Stimulated activated naive CD4-positive, alpha-beta T cell treated with Interleukin-2 at 50 U/mL for 16 hours (primary cell): ENCODE measurements around the gene CCT3.
"Not testable (repeated sequence)": the region's sequence is repeated elsewhere in the genome, so short reads cannot be mapped to it uniquely, and the experiment has no call there.

Experiments
- DNase-seq: peaks from one replicate; lab custom pipeline; 2025; lab: John Stamatoyannopoulos, UW

Gene CCT3

DNA sequence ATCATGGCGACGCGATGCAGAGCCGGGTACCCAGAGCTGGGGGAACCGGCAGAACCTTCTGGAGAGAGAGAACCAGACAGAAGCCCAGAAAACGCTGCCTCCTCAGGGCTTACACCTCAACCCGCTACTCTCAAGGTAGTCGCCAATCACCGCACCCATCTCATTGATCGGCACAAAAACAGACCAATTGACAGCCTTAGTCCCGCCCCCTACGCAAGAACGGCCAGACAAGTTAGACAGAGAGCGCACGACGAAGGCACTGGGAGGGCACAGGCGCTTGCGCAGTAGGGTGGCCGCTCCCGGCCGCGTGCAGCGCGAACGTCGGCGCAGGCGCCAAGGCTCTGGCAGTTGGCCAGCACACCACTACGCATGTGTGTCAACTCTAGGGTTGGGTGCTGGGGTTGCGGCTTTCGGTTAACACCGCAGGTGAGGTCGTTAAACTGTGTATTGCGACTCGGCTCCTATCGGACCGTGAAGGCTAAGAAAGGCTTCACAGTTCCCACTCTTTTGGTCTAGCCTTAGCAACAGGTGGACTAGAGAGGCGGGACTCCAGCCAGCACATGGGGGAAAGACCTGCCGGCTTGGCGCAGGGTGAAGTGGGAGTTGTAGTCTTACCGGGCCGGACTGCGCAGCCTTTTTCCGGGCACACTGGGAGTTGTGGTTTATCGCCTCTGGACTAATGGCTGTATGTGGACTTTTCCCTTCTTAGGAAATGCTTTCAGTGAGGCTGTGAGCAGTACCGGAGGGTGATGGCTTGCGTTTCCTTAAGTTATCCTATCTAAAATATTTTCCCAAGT lies at the start of gene CCT3, which contains the start of gene TSACC:
Gene CCT3 (minus strand): TSS at position 113 of the 797 bp plus-strand sequence. CDS start 108 bp downstream, at position 5.
Gene TSACC (plus strand): TSS at position 347 of the 797 bp plus-strand sequence. CDS start 1,232 bp downstream, outside the sequence.
- DNase-seq: peak; percentile 98

DNA sequence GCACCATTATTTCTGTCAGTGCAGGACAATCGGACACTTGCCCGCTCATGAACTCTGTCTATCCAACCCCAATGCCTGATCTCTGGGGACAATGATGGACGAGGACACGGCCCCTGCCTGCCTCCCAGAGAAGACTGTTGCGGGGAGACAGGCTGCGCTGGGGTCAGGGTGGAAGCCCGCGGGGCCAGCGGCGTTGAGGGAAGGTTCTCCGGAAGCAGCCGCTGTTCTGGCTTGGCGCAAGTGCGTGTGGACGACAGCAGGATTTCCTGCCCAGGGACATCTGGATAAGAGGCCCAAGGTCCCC lies 49.7 kb upstream of the CCT3 start:
- no peak for DNase-seq

DNA sequence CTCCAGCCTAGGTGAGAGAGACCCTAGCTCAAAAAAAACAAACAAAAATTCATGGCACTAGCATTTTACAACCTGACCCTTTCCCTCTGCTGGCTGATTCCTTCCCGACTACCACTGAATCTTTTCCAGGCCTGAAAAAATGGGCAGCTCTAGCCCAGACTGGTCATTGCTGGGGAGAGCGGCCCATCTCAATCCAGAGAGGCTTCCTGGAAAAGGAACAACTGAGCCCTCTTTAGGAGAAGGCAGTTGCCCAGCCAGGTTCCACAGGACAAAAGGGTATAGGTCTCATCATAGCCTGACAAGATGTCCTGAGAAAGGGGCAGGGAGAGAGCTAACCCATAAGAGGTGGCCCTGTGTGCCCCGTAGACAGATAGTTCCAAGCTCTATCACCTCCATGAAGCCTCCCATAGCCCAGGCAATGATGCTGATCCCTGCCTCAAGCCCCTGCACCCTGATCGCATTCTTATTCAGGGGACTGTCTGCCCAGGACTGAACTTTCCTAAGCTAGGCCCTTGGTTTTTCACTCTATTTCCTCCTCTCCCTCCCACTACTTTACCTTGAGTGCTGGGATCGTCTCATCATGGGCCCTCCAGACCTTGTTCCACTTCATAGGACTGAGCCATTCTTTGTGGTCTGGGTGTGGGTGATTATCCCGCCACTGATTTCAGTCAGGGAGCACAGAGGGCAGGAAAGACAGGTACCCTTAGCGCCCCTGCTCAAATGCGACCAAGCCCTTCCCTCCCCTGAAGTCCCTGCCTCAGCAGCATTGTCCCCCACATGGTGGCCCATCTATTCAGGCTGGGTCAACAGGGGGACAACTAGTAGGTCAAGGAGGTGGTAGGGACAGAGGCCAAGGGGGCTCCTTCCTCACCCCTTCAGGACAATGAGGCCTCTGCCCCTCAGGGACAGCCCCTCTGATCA lies 49.1 kb upstream of the CCT3 start:
- no peak for DNase-seq

DNA sequence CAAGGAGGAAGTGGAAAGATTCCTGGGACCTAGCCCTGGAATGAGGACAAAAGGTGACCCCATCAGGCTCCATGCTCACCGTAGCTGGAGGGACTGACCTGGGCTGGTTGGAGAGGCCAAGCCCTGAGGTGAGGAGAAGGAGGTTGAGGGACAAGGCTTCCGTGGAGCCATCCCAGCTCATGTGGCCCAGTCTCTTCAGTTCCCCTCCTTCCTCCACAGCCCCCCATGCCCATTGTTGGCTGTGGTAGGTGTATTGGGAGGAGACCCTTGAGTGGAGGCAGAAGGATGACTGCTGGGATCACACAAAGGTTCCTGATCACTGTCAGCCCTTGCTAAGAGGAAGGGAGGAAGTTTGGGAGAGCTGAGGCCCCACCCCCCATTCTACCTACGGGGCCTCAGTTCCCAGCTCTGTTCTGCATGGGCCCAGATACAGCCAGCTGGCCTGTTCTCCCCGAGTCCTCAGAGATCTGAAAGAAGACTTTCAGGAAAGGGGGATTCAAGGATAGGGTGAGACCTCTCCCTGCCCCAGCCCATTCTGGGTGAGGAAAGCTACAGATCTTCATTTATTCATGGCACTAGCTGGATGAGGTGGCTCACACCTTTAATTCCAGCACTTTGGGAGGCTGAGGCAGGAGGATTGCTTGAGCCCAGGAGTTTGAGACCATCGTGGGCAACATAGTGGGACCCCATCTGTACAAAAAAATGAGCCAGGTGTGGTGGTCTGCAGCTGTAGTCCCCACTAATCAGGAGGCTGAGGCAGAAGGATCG lies 48.2 kb upstream of the CCT3 start:
- no peak for DNase-seq

DNA sequence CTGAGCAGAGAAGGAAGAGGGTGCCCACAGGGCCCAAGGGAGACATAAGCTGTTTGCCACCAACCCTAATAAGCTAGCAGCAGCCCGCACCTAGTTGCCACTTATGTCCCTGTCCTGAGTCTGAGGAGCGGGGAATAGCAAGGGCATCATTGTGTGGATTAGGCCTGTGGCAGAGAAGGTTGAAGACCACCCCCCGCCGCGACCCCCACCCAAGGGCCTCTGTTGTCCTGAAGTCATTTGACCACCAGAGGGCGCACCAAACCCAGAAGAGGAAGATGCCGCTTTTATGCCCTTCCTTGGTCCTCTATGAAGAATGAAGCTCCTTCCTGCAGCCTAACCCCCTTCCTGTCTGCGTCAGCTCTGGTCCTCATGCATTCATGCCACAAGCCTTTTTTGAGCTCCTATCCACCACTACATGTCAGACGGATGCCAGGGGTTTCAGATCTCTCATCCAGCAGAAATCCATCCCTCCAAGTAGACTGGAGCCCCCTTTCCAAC lies 47.5 kb upstream of the CCT3 start:
- DNase-seq: peak; percentile 68

DNA sequence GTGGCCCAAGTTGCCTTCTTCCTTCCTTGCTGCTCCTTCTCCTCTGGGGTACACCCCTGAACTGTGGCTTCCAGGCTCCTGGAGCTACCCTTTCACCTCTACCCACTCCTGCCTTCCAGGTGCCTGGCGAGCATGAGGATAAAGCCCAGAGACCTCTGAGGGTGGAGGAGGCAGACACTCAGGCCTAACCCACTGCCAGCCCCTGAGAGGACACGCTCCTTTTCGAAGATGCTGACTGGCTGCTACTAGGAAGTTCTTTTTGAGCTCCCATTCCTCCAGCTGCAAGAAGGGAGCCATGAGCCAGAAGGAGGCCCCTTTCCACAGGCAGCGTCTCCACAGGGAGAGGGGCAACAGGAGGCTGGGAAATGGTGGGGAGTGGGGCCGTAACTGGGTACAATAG lies 46.6 kb upstream of the CCT3 start:
- DNase-seq: no peak

DNA sequence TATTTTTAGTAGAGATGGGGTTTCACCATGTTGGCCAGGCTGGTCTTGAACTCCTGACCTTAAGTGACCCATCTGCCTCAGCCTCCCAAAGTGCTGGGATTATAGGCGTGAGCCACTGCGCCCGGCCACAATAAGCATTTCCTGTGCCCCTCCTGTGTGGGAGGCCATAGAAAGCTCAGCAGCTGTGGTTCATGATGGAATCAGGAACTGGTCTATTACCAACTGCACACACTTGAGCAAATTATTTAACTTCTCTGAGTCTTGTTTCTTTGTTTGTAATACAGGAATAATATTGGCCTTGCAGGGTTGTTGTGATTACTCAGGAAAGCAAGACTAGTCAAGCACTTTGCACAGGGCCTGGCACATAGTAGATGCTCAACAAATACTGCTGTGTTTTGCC lies 45.9 kb upstream of the CCT3 start:
- DNase-seq: no peak

DNA sequence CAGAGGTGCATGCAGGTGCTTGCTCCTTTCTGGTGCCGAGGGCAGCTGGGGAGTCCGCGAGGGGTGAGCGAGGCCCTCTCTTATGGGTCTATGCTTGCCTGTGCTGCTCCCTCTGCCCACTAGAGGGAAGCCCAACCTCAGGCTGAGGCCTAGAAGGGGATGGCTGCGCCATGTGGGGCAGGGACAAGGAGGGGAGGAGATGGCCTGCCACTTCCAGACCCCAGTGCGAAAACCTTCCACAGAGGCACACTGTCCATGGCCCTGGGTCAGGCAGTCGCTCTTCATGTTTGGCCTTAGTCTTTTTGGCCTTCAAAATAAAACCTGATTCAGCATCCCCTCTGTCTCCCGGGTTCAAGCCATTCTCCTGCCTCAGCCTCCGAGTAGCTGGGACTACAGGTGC lies 44.9 kb upstream of the CCT3 start:
- DNase-seq: peak; percentile 44

DNA sequence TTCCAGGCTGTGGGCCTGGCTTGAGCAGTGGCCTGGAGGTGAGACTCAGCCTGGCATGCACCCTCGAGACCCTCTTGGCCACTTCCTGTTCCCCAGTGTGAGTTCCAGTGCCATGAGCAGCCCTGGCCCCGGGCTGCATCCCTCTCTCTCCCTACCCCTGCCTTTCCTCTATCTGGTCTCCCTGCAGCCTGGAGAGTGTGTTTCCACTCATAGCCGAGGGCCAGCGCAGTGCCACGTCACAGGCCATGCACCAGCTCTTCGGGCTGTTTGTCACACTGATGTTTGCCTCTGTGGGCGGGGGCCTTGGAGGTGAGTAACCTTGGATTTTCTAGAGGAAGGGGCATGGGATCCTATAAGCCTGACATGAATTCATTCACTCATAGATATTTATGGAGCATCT lies 44.5 kb upstream of the CCT3 start:
- DNase-seq: no peak

DNA sequence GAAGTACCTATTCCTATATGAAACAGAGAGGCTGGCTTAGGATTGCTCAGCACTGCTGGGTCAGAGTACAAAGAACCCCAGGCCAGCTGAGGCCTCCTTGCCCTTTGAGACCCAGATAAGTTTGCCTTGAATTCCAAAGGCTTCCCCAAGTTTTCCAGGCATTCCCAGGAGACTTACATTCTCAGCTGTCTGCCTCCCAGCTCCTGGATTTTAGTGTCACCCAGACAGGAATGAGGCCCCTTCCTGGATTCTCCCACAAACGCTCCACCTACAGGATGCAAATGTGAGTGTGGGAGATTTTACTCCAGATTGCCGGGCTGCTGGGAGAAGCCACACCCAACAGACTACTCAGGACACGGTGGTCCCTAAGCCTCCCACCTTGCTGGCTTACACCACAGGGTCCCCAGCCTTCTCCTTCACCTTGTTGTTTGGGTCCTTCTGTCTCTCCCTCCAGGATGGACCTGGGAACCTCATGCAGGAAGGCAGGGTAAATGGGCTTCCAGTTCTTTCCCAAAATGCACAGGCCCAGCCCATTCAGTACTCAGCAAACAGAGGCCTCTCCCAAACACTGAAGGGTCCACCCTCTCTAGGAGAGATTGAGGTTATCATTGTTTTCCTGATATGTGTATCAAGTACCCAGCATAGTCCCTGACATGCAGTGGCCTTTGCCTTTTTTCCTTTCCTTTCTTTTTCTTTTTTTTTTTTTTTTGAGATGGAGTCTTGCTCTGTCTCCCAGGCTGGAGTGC lies 41.5 kb upstream of the CCT3 start:
- DNase-seq: no peak

DNA sequence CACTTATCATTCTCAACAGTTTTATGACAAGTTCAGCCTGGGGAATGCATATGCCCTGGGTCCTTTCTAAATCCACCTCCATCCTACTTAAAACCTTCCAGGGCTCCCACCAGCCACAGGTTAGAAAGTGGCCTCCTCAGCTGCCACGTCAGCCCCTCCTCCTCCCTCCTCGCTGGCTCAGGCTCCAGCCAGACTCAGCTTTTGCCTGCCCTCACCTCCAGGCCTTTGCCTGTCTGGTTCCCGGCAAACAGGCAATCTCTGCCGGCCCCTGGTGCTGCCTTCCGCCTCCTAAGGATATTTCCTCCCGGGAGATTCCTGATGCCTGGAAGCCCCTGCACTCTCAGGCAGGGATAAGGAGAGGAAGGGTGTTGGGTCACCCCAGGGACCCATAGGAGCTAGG lies 40.5 kb upstream of the CCT3 start:
- no peak for DNase-seq

DNA sequence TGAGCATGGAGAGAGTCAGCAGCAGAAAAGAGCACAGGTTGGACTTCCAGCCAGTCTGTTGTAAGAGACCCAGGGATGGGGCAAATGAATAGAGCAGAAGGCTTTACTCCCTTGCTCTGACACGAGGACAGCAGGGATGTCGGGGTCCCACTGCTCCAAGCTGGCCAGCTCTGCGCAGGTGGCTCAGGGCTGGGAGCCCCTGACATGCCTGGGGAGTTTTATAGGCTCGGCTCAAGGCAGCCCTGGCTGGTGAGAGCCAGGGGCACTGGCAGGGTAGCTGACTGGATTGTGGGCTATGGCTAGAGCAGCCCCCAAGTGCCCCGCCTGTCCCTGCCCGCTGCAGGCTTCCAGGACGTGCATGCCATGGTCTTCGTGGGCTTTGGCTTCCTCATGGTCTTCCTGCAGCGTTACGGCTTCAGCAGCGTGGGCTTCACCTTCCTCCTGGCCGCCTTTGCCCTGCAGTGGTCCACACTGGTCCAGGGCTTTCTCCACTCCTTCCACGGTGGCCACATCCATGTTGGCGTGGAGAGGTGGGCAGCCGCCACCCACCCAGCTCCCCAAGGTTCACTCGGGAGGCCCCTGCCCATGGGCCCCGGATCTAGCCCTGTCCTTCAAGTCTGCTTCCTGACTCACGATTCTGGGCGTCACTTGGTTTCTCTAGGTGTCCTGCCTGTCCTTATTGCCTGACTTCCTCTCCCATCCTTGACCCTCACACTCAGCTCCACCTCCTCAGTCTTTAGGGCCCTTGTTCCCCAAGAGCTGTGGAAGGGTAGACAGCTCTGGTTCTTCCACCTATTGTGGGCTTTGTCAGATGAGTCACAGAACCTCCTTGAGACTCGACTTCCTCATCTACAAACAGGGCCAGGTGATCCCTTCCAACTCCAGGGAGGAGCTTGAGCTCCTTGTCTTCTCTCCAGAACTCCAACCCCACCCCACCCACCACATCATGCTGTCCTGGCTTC lies 39.1 kb upstream of the CCT3 start:
- no peak for DNase-seq

DNA sequence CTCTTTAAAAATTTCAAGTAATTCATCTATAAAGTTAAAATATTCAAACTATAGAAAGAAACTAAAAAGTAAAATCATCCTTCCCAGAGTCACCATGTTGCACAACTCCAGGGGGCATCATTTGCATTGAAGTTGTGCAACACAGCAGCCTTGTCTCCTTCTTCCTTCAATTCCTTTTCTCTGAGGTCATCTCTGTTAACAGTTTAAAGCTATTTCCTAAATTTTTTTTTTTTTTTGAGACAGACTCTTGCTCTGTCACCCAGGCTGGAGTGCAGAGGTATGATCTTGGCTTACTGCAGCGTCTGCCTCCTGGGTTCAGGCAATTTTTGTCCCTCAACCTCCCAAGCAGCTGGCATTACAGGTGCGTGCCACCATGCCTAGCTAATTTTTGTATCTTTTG lies 38.1 kb upstream of the CCT3 start:
- no peak for DNase-seq

DNA sequence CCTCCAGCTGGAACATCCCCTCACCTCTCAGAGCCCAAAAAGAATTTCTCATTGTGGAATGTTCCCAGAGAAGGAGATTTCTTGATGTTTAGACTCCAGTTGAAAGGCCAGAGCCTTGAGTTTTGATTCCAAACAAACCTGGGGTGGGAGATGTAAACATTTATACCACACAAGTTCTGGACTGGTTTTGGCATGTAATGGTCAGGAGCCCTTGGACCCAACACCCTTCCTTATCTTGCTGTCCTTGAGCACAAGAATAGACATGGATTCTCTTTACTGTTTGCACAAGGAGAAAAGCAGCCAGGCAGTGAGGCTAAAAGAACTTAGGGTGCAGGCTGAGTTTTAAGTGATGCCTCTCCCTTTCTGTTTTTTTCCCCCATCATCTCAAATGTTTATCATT lies 35.5 kb upstream of the CCT3 start:
- no peak for DNase-seq

DNA sequence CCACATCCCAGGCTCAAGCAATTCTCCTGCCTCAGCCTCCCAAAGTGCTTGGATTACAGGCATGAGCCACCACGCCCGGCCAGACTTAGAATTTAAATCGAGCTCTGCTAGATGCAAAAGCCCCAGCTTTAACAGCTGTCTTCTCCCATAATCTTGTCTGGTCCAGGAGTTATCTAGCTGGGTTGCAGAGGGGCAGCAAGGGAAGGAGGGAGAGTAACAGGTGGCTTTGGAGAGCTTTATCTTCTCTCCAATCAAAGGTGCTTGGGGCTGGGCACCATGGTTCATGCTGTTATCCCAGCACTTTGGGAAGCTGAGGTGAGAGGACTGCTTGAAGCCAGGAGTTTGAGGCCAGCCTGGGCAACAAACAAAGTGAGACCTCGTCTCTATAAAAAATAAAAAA lies 34.8 kb upstream of the CCT3 start:
- no peak for DNase-seq

DNA sequence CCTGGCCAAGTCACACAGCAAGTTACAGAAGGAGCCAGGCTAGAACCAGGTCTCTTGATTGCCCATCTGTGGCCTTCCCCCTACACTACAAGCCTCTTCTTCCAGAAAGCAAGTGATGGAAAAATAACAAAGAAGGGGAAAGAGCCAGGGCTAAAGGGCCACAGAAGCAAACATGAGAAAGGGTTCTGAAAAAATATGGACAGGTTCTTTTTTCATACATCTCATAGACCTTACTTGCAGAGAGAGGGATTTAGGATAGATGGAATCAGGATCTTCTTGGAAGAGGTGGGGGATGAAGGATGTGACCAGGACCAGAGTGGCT lies 34.1 kb upstream of the CCT3 start:
- no peak for DNase-seq

DNA sequence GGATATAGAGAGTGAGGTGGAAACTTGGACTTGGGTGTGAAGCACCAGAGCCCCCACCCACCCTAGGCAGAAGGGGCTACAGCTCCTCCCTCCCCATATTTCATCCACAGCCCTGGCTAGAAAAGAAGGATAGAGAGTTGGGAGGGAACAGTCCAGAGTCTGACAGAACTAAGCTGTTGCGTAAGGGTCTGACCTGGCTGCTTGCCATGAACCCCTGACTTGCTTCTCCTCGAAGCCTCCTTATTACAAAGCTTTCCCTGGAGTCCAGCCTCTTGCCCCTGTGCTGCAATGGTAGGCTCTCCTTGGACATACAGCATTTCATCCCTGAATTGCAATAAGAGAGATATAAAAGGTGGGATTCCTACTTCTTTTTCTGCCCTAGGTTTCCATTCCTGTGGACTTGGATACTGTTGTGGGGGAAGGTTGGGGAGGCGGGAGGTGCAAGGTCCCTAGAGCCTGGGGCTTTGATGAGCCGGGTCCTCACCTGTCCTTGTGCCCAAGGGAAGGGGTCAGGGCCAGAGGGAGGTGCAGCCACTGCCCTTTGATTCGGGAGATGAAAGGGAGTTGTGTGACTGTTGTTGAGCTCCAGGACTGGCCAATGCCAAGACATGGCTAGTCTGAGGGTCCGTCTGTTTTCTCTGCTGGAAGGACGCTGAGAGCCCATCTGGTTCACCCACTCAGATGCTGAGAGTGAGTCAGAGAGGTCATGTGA lies 33.6 kb upstream of the CCT3 start:
- DNase-seq: no peak

DNA sequence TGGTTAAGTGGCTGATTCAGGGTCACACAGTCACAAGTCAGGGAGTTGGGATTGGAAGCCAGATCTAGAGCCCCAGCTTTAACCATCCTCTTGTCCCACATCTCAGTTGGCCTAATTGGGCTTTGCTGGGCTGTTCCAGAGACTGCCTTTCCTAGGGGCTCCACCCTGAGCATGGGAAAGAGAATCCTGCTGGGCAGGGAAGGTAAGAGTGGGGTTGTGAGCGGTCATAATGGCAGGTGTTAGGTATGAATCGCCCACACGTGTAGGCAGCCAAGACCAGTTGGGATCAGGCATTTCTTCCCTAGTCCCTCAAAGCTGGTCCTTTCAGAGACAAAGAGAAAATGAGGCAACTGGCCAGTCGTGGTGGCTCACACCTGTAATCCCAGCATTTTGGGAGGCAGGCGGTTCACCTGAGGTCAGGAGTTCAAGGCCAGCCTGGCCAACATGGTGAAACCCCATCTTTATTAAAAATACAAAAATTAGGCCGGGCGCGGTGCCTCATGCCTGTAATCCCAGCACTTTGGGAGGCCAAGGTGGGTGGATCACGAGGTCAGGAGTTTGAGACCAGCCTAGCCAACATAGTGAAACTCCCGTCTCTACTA lies 31.7 kb upstream of the CCT3 start:
- not testable (repeated sequence) for DNase-seq

DNA sequence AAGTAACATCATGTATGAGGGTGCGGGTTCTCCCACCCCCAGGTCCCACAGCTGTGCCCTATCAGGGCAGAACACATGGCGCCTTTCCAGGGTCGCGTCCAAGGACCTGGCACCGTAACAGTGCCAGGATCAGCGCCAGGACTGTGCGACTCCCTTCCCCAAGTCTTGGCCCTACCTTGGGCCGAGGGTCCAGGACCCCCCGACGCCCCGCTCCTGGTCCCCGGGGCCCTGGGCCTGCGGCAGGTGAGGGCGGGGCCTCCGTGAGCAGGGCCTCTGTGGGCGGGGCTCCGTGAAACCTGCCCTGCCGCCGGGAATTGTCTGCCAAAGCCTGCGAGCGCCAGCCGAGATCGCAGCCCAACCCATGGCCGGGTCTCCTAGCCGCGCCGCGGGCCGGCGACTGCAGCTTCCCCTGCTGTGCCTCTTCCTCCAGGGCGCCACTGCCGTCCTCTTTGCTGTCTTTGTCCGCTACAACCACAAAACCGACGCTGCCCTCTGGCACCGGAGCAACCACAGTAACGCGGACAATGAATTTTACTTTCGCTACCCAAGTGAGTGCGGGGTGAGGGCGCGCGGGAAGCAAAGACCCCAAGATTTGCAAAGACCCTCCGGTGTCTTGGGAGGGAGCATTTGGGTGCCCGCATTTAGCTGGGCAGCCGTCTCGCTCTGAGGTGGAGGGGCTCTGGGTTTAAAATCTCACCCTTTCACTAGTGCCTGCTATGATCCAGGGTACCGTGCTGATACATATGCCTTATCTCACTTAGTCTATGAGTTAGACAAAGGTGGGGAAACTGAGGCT lies 31.0 kb upstream of the CCT3 start, which contains the start of gene RHBG:
Gene RHBG (plus strand): TSS at position 323 of the 796 bp plus-strand sequence. CDS start 39 bp downstream, at position 362.
- DNase-seq: no peak
